Epithelial cell of esophagus (primary cell): ENCODE results near the gene GSC.

ENCODE experiments used
- DNase-seq: peaks from one replicate; pipeline ENCODE4 v3.0.0; 2010; ENCODE audit warnings: low read depth
- H3K4me3 ChIP-seq: 2 replicates; pipeline ENCODE4 v1.5.1; 2011; ENCODE audit warnings: mild to moderate bottlenecking, low read length, control low read depth
- TF ChIP-seq, protein P1 (sequence below): IDR thresholded peaks from 2 replicates; pipeline ENCODE4 v1.5.1; 2011; ENCODE audit warnings: low read depth, mild to moderate bottlenecking, low read length, control low read depth, inconsistent platforms; ENCODE audit not compliant: insufficient read depth; ENCODE audit errors: missing control alignments

Gene GSC

DNA sequence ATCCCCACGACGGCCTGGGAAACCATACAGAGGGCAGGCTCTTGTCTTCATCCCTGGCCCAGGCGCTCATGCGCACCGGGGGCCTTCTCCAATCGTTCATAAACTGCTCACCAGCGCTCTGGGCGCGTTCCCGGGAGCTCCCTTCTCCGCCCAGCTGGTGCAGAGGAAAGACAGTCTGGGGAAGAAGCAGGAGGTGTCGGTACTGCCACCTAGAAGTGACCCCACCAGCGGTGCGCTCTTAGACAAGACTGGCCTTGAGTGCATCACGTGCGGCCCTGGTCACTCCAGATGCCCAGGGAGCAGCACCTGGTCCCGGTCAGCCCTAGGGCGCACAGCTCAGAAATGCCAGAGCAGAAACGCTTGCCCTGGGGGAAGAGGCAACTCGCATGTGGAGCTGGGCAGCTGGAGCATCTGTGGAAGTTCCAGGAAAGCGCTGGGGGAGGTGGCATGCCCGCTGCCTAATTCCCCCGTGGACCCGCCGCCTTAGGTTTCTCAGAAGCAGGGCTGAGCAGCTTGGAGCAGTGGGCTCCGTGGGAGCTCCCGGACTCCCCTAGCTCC is 2.5 kb downstream of the GSC start:
- H3K4me3 ChIP-seq, result no peak overlapping the region
- TF ChIP-seq, protein P1, sequence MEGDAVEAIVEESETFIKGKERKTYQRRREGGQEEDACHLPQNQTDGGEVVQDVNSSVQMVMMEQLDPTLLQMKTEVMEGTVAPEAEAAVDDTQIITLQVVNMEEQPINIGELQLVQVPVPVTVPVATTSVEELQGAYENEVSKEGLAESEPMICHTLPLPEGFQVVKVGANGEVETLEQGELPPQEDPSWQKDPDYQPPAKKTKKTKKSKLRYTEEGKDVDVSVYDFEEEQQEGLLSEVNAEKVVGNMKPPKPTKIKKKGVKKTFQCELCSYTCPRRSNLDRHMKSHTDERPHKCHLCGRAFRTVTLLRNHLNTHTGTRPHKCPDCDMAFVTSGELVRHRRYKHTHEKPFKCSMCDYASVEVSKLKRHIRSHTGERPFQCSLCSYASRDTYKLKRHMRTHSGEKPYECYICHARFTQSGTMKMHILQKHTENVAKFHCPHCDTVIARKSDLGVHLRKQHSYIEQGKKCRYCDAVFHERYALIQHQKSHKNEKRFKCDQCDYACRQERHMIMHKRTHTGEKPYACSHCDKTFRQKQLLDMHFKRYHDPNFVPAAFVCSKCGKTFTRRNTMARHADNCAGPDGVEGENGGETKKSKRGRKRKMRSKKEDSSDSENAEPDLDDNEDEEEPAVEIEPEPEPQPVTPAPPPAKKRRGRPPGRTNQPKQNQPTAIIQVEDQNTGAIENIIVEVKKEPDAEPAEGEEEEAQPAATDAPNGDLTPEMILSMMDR, result no peak
- no peak for DNase-seq

DNA sequence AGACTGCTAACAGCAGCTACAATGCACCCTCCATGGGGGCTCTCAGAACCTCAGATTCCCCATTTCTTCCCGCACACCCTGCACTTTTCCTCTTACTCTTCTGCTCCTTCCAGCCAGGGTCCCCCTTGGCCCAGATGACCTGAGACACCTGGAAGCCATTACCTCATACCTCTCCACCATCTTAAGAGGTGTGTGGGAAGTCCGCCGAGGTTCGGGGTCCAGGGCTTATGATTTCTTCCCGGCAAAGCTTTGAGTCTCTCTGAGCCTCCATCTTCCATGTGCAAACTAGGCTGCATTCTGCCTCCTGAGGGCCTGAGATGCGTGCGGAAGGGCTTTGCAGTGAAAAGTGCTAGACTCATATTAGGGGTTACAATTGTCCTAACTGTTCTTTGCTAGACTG is 5.3 kb downstream of the GSC start:
- no peak for DNase-seq
- H3K4me3 ChIP-seq, result no peak overlapping the region
- TF ChIP-seq, protein P1, result no peak

DNA sequence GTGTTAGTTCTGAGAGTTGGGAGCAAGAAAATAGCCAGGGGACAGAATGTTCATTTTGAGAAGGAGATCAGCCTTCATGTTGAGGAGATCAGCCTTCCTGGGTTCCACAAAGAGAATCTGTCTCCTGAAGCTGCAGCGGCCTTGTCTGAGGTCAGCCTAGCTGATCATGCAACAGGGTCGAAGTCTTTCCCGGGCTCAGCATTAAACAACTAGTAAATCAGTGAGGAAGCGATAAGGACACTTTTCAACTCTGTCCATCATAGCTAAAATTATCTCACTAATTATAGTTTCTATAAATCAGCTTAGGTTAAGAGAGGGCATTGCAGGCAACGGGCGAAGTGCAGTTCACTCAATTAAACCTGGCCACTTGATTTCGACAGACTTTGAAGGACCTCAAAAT is 7.5 kb downstream of the GSC start:
- no peak for DNase-seq
- H3K4me3 ChIP-seq, result no peak overlapping the region
- TF ChIP-seq, protein P1, result no peak

GRCh38 chr14:94761997-94762377 is 7.9 kb downstream of the GSC start:
- no peak overlapping the region for H3K4me3 ChIP-seq
- DNase-seq, result no peak
- TF ChIP-seq, protein P1, result no peak

DNA sequence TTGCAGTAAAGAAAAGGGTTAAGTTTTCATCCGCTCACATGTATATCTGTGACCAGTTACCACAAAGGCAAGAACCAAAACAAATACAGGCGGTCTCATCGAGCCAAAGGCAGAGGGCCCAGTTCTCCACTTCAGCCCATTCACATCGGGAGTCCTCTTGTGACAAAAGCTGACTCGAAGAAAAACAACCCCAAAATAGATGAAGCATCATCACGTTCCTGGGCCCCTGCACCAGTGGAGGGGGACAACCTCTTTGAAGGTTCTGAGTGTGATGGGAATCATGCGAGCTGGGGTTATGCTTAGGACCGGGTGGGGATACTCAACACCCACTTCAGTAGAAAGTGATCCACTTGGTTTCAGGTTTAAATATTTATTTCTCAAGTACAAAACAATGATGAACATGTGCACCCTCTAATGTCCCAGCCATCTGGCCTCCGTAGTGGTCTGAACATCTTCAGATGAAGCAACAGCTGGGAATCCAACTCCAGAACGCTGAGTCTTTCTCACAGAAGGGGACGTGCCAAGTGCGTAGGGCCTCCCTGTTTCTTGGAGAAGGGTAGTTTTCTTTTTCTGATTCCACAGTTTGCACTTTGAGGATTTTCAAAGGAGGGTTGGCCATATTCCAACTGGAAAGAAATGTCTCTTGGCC is 8.4 kb downstream of the GSC start:
- TF ChIP-seq, protein P1, result no peak
- no peak for DNase-seq
- H3K4me3 ChIP-seq, result no peak overlapping the region

DNA sequence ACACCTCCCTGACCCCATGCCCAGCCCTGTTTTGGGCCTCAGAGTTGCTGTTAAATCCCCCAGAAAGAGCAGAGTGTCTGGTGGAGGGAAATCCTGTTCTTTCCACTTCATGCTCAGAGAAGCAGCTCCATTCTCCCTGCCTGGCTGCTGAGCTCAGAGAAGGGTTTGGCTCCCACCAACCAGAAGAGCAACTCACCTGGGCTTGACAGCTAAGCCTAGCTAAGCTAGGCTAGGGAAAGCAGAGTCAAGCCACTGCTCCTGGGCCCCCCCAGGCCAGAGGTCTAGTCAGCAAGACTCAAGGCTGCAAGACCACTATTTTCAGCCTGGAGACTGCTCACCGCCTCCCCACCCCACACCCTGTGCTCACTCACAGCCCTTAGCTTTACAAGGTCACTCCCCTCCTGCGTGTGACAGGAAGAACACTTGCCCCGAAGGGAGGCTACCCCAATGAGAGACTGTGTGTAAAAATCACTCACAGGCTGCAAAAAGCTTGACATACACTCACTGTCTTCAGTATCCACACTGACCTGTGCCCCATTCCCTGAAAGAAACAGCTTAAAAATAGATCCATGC is 13.5 kb downstream of the GSC start:
- H3K4me3 ChIP-seq, result no peak overlapping the region

More for the DNA sequence above, 13.5 kb downstream of the GSC start:
- TF ChIP-seq, protein P1, result no peak
- DNase-seq, result no peak
